GM12878 (cell line): ENCODE data around the gene REPIN1.

Source experiments
- CTCF ChIP-seq, 3 experiments: IDR thresholded peaks in 2 of 3; conservative IDR thresholded peaks in 1 of 3; 2 replicates each; pipeline ENCODE4 v1.5.1; 2011; ENCODE audit warnings: low read depth in 3 of 3, low read length in 3 of 3, mild to moderate bottlenecking in 3 of 3, control low read depth in 2 of 3, moderate library complexity in 2 of 3, inconsistent platforms in 1 of 3, mixed read lengths in 1 of 3; ENCODE audit not compliant: control insufficient read depth in 2 of 3, insufficient read depth in 1 of 3; ENCODE audit errors: extremely low read depth in 1 of 3
- POLR2A ChIP-seq: IDR thresholded peaks from 2 replicates; pipeline ENCODE4 v1.6.1; 2011; ENCODE audit warnings: low read depth, mild to moderate bottlenecking, low read length
- PRDM15 ChIP-seq: fragments of 450-650 bp; formaldehyde crosslinking; IDR thresholded peaks from 2 replicates; pipeline ENCODE4 v1.4.0; 2020; ENCODE audit warnings: mild to moderate bottlenecking, moderate library complexity
- SMC3 ChIP-seq: IDR thresholded peaks from 2 replicates; pipeline ENCODE4 v1.6.1; 2011; ENCODE audit warnings: low read length, improper control_type of control experiment, borderline replicate concordance
- TCF3 ChIP-seq: IDR thresholded peaks from 2 replicates; pipeline ENCODE4 v1.6.1; 2012; ENCODE audit warnings: low read depth, mild to moderate bottlenecking, low read length, borderline replicate concordance; ENCODE audit not compliant: insufficient read depth

GRCh38 chr7:150357270-150357669 lies 11.4 kb upstream of the REPIN1 start:
- TF ChIP-seq TCF3 (0 out of 2 replicates have a peak, but pooled peaks have one; percentile 42), SMC3 (no peak), POLR2A (no peak), CTCF (IDR thresholded peaks at IDR 0.05 in 2 of 3, conservative IDR thresholded peaks at IDR 0.05 in 1 of 3; ENCODE audit: control insufficient read depth in 2 of 3, extremely low read depth in 1 of 3, insufficient read depth in 1 of 3, low read depth in 3 of 3, low read length in 3 of 3) (no peak), PRDM15 (CRISPR knock-in tag) (no peak)
